Astrocyte (in vitro differentiated cells and primary cell): Measurements from ENCODE around the gene HDHD2.

Experiments
- EZH2 ChIP-seq: IDR thresholded peaks from 2 replicates; pipeline ENCODE4 v1.6.1; 2012; ENCODE audit warnings: mild to moderate bottlenecking, low read length, inconsistent platforms; ENCODE audit not compliant: insufficient read depth
- TF ChIP-seq, protein P1 (sequence below): IDR thresholded peaks from 2 replicates; pipeline ENCODE4 v1.5.1; 2011; ENCODE audit warnings: low read depth, mild to moderate bottlenecking, inconsistent platforms, low read length, moderate library complexity; ENCODE audit not compliant: insufficient read depth

DNA sequence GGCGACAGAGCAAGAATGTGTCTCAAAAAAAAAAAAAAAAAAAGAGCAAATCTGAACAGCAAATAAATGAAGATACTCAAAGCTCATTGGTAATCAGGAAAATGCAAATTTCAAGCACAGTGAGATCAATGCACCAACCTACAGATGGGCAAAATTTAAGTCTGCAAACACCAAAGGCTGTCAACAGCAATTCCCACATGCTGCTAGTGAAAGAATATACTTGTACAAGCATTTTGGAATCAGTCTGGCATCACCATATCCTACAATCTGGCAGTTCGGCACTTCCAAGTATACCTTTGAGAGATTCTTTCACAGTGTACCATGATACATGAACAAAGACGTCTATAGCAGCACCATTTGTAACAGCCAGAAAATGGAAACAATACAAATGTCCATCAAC is 4.1 kb downstream of the HDHD2 start:
- TF ChIP-seq, protein P1, sequence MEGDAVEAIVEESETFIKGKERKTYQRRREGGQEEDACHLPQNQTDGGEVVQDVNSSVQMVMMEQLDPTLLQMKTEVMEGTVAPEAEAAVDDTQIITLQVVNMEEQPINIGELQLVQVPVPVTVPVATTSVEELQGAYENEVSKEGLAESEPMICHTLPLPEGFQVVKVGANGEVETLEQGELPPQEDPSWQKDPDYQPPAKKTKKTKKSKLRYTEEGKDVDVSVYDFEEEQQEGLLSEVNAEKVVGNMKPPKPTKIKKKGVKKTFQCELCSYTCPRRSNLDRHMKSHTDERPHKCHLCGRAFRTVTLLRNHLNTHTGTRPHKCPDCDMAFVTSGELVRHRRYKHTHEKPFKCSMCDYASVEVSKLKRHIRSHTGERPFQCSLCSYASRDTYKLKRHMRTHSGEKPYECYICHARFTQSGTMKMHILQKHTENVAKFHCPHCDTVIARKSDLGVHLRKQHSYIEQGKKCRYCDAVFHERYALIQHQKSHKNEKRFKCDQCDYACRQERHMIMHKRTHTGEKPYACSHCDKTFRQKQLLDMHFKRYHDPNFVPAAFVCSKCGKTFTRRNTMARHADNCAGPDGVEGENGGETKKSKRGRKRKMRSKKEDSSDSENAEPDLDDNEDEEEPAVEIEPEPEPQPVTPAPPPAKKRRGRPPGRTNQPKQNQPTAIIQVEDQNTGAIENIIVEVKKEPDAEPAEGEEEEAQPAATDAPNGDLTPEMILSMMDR = no peak
- no peak for TF ChIP-seq EZH2
